ENCODE results near the gene NBPF12. TPM values are rescaled to one million over a fixed set of nuclear protein-coding genes. Genes with fewer than 3 reads are reported as not detected.
"Not testable (repeated sequence)": the region's sequence is repeated elsewhere in the genome, so short reads cannot be mapped to it uniquely, and the experiment has no call there.

NBPF12 gene
- total and polyA plus RNA-seq, 2 donors (not counting 1 experiment from before 2014, with no cell fraction given), result 19.4 to 43.6 TPM

DNA sequence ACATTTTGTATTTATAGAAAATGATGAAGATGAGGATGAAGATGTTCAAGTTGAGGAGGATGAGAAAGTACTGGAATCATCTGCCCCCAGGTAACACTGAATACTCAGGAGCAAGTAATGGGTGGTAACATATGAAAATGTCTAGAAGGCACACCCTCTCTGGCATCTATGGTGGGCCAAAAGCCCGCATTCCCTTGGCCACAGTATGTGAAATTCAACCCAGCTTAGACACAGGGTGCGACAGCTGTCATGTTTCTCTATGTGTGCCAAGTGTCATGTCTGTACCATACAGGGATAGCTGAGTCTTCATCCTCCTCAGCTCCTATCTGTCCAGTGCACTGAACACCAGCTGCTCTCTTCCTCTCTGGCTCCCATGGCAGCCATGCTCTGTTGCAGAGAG, 26.2 kb downstream of the NBPF12 start:
- DNase-seq; H3K9me3 ChIP-seq (ENCODE audit: control extremely low read depth in 1 of 3, control insufficient read depth in 2 of 3, insufficient read depth in 1 of 3, low read length in 2 of 3); H3K4me2 ChIP-seq (replicated peaks; ENCODE audit: low read depth, low read length, poor library complexity, severe bottlenecking); H3K36me3 ChIP-seq (replicated peaks in 1 of 2; ENCODE audit: control extremely low read depth in 1 of 2, control insufficient read depth in 1 of 2, extremely low read depth in 1 of 2, insufficient read depth in 2 of 2, low read length in 1 of 2); H3K4me3 ChIP-seq (ENCODE audit: control extremely low read depth in 1 of 5, extremely low read depth in 1 of 5, insufficient read depth in 1 of 5, low read depth in 2 of 5, low read length in 4 of 5); CTCF ChIA-PET; H4K20me1 ChIP-seq (ENCODE audit: control insufficient read depth, insufficient read depth, low read length, poor library complexity, severe bottlenecking); H3K9ac ChIP-seq (ENCODE audit: low read length); H3K27me3 Mint-ChIP-seq; H3K4me1 Mint-ChIP-seq; H3K27ac ChIP-seq (ENCODE audit: low read length in 2 of 2); H3K4me3 Mint-ChIP-seq; H3K27me3 ChIP-seq (replicated peaks in 1 of 4; ENCODE audit: control extremely low read depth in 1 of 4, control insufficient read depth in 3 of 4, insufficient read depth in 4 of 4, low read length in 3 of 4); H3K4me1 ChIP-seq (ENCODE audit: control insufficient read depth in 2 of 2, insufficient read depth in 2 of 2, low read length in 2 of 2); H2AFZ ChIP-seq (ENCODE audit: insufficient read depth, low read depth, low read length, poor library complexity, severe bottlenecking); ATAC-seq (ENCODE audit: low read depth); intact Hi-C loops (cut with micrococcal nuclease); H3K27ac Mint-ChIP-seq; POLR2A ChIA-PET; H3K9me3 Mint-ChIP-seq (ENCODE audit: insufficient read depth); H3K79me2 ChIP-seq (ENCODE audit: control insufficient read depth, insufficient read depth, low read length): not testable (repeated sequence)
- WGBS (ENCODE audit: insufficient coverage), result 100% methylated on average over 1 of the region's 2 CpGs

DNA sequence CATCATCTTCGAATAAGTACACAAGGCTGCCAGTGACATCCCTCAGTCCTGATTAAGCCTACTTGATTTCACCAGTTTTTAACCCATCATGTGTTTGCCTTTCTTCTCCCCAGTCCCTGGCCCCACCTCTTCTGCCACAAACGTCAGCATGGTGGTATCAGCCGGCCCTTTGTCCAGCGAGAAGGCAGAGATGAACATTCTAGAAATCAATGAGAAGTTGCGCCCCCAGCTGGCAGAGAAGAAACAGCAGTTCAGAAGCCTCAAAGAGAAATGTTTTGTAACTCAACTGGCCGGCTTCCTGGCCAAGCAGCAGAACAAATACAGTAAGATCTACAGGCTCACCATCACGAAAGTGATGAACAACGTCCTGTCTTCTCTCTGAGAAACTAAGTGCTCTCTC, 28.2 kb downstream of the NBPF12 start:
- CTCF ChIA-PET; H3K27ac ChIP-seq (ENCODE audit: low read length in 2 of 2); intact Hi-C loops (cut with micrococcal nuclease); H3K9ac ChIP-seq (ENCODE audit: low read length); H3K9me3 ChIP-seq (ENCODE audit: control extremely low read depth in 1 of 3, control insufficient read depth in 2 of 3, insufficient read depth in 1 of 3, low read length in 2 of 3); H2AFZ ChIP-seq (ENCODE audit: insufficient read depth, low read depth, low read length, poor library complexity, severe bottlenecking); H3K4me3 Mint-ChIP-seq; H3K4me3 ChIP-seq (ENCODE audit: control extremely low read depth in 1 of 5, extremely low read depth in 1 of 5, insufficient read depth in 1 of 5, low read depth in 2 of 5, low read length in 4 of 5); POLR2A ChIA-PET; H3K4me1 Mint-ChIP-seq; H3K79me2 ChIP-seq (ENCODE audit: control insufficient read depth, insufficient read depth, low read length); H3K4me2 ChIP-seq (replicated peaks; ENCODE audit: low read depth, low read length, poor library complexity, severe bottlenecking); H3K27ac Mint-ChIP-seq; H3K27me3 Mint-ChIP-seq; ATAC-seq (ENCODE audit: low read depth); H3K9me3 Mint-ChIP-seq (ENCODE audit: insufficient read depth); H4K20me1 ChIP-seq (ENCODE audit: control insufficient read depth, insufficient read depth, low read length, poor library complexity, severe bottlenecking); H3K36me3 ChIP-seq (replicated peaks in 1 of 2; ENCODE audit: control extremely low read depth in 1 of 2, control insufficient read depth in 1 of 2, extremely low read depth in 1 of 2, insufficient read depth in 2 of 2, low read length in 1 of 2); H3K27me3 ChIP-seq (replicated peaks in 1 of 4; ENCODE audit: control extremely low read depth in 1 of 4, control insufficient read depth in 3 of 4, insufficient read depth in 4 of 4, low read length in 3 of 4); H3K4me1 ChIP-seq (ENCODE audit: control insufficient read depth in 2 of 2, insufficient read depth in 2 of 2, low read length in 2 of 2): not testable (repeated sequence)
- TF ChIP-seq, protein P1, sequence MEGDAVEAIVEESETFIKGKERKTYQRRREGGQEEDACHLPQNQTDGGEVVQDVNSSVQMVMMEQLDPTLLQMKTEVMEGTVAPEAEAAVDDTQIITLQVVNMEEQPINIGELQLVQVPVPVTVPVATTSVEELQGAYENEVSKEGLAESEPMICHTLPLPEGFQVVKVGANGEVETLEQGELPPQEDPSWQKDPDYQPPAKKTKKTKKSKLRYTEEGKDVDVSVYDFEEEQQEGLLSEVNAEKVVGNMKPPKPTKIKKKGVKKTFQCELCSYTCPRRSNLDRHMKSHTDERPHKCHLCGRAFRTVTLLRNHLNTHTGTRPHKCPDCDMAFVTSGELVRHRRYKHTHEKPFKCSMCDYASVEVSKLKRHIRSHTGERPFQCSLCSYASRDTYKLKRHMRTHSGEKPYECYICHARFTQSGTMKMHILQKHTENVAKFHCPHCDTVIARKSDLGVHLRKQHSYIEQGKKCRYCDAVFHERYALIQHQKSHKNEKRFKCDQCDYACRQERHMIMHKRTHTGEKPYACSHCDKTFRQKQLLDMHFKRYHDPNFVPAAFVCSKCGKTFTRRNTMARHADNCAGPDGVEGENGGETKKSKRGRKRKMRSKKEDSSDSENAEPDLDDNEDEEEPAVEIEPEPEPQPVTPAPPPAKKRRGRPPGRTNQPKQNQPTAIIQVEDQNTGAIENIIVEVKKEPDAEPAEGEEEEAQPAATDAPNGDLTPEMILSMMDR (IDR thresholded peaks at IDR 0.05), result peak; percentile 47
- peak; percentile 12 for DNase-seq
- WGBS (ENCODE audit: insufficient coverage), result 100% methylated on average over 1 of the region's 8 CpGs

DNA sequence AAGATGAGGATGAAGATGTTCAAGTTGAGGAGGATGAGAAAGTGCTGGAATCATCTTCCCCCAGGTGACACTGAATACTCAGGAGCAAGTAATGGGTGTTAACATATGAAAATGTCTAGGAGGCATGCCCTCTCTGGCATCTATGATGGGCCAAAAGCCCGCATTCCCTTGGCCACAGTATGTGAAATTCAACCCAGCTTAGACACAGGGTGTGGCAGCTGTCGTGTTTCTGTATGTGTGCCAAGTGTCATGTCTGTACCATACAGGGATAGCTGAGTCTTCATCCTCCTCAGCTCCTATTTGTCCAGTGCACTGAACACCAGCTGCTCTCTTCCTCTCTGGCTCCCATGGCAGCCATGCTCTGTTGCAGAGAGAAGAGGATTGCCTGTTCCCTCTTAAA, 32.5 kb downstream of the NBPF12 start:
- H3K4me2 ChIP-seq (replicated peaks; ENCODE audit: low read depth, low read length, poor library complexity, severe bottlenecking); H3K9ac ChIP-seq (ENCODE audit: low read length); H3K27me3 ChIP-seq (replicated peaks in 1 of 4; ENCODE audit: control extremely low read depth in 1 of 4, control insufficient read depth in 3 of 4, insufficient read depth in 4 of 4, low read length in 3 of 4); H4K20me1 ChIP-seq (ENCODE audit: control insufficient read depth, insufficient read depth, low read length, poor library complexity, severe bottlenecking); H3K79me2 ChIP-seq (ENCODE audit: control insufficient read depth, insufficient read depth, low read length); H3K27ac Mint-ChIP-seq; intact Hi-C loops (cut with micrococcal nuclease); H3K27me3 Mint-ChIP-seq; H3K4me1 ChIP-seq (ENCODE audit: control insufficient read depth in 2 of 2, insufficient read depth in 2 of 2, low read length in 2 of 2); H3K4me1 Mint-ChIP-seq; H3K27ac ChIP-seq (ENCODE audit: low read length in 2 of 2); H3K9me3 Mint-ChIP-seq (ENCODE audit: insufficient read depth); POLR2A ChIA-PET; ATAC-seq (ENCODE audit: low read depth); CTCF ChIA-PET; H3K9me3 ChIP-seq (ENCODE audit: control extremely low read depth in 1 of 3, control insufficient read depth in 2 of 3, insufficient read depth in 1 of 3, low read length in 2 of 3); H3K4me3 ChIP-seq (ENCODE audit: control extremely low read depth in 1 of 5, extremely low read depth in 1 of 5, insufficient read depth in 1 of 5, low read depth in 2 of 5, low read length in 4 of 5); DNase-seq; H3K36me3 ChIP-seq (replicated peaks in 1 of 2; ENCODE audit: control extremely low read depth in 1 of 2, control insufficient read depth in 1 of 2, extremely low read depth in 1 of 2, insufficient read depth in 2 of 2, low read length in 1 of 2); H3K4me3 Mint-ChIP-seq; H2AFZ ChIP-seq (ENCODE audit: insufficient read depth, low read depth, low read length, poor library complexity, severe bottlenecking): not testable (repeated sequence)
- 100% methylated on average over 2 of the region's 2 CpGs for WGBS (ENCODE audit: insufficient coverage)

DNA sequence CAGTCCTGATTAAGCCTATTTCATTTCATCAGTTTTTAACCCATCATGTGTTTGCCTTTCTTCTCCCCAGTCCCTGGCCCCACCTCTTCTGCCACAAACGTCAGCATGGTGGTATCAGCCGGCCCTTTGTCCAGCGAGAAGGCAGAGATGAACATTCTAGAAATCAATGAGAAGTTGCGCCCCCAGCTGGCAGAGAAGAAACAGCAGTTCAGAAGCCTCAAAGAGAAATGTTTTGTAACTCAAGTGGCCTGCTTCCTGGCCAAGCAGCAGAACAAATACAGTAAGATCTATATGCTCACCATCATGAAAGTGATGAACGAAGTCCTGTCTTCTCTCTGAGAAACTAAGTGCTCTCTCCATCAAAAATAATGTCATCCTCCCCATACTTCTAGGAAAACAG, 34.6 kb downstream of the NBPF12 start:
- ATAC-seq (ENCODE audit: low read depth); H3K27ac Mint-ChIP-seq: not testable (repeated sequence)

More for the DNA sequence above, 34.6 kb downstream of the NBPF12 start:
- H3K9me3 ChIP-seq (ENCODE audit: control extremely low read depth in 1 of 3, control insufficient read depth in 2 of 3, insufficient read depth in 1 of 3, low read length in 2 of 3); H3K27me3 ChIP-seq (replicated peaks in 1 of 4; ENCODE audit: control extremely low read depth in 1 of 4, control insufficient read depth in 3 of 4, insufficient read depth in 4 of 4, low read length in 3 of 4); H3K79me2 ChIP-seq (ENCODE audit: control insufficient read depth, insufficient read depth, low read length); H3K36me3 ChIP-seq (replicated peaks in 1 of 2; ENCODE audit: control extremely low read depth in 1 of 2, control insufficient read depth in 1 of 2, extremely low read depth in 1 of 2, insufficient read depth in 2 of 2, low read length in 1 of 2); H3K4me3 Mint-ChIP-seq; H3K9me3 Mint-ChIP-seq (ENCODE audit: insufficient read depth); intact Hi-C loops (cut with micrococcal nuclease); H3K27ac ChIP-seq (ENCODE audit: low read length in 2 of 2); H3K4me1 ChIP-seq (ENCODE audit: control insufficient read depth in 2 of 2, insufficient read depth in 2 of 2, low read length in 2 of 2); H3K27me3 Mint-ChIP-seq; H3K9ac ChIP-seq (ENCODE audit: low read length); H4K20me1 ChIP-seq (ENCODE audit: control insufficient read depth, insufficient read depth, low read length, poor library complexity, severe bottlenecking); DNase-seq; POLR2A ChIA-PET; H3K4me3 ChIP-seq (ENCODE audit: control extremely low read depth in 1 of 5, extremely low read depth in 1 of 5, insufficient read depth in 1 of 5, low read depth in 2 of 5, low read length in 4 of 5); CTCF ChIA-PET; H3K4me2 ChIP-seq (replicated peaks; ENCODE audit: low read depth, low read length, poor library complexity, severe bottlenecking); H3K4me1 Mint-ChIP-seq; H2AFZ ChIP-seq (ENCODE audit: insufficient read depth, low read depth, low read length, poor library complexity, severe bottlenecking): not testable (repeated sequence)
- WGBS (ENCODE audit: insufficient coverage), result no CpG with 5 or more reads among the region's 5 CpGs

All from B cell (primary cell).